ENCODE data around the gene GPR146. TPM values are rescaled to one million over a fixed set of nuclear protein-coding genes. Genes with fewer than 3 reads are reported as not detected.

Gene GPR146
- total RNA-seq, 1 experiment from 2014 or later = 1.8 TPM

GRCh38 chr7:1080921-1081255 is 36.5 kb downstream of the GPR146 start:
- intact Hi-C loops (cut with micrococcal nuclease; ENCODE audit: unreplicated experiment) = no loop called here
- POLR2A ChIA-PET = no interaction called here
- no TSS peak for BruUV-seq (replicated peaks)
- H3K9me3 Mint-ChIP-seq (ENCODE audit: unreplicated experiment) = no peaks in the 10 kb centered on the region
- H3K9me3 ChIP-seq = no peaks in the 10 kb centered on the region
- no peaks in the 10 kb centered on the region for H3K36me3 ChIP-seq (ENCODE audit: control insufficient read depth, insufficient read depth, low read length)
- H3K27me3 ChIP-seq (replicated peaks; ENCODE audit: control insufficient read depth, insufficient read depth, low read length) = no peaks in the 10 kb centered on the region
- H3K27me3 Mint-ChIP-seq (ENCODE audit: insufficient read depth, unreplicated experiment) = no peaks in the 10 kb centered on the region
- H3K4me3 ChIP-seq (ENCODE audit: low read depth, low read length) = no peak overlapping the region
- no peaks in the 10 kb centered on the region for H3K4me1 Mint-ChIP-seq (ENCODE audit: low read depth, unreplicated experiment)
- no peak for TF ChIP-seq CTCF (IDR thresholded peaks at IDR 0.05; ENCODE audit: insufficient read depth in 1 of 2, low read depth in 1 of 2, low read length in 1 of 2, severe bottlenecking in 1 of 2, unreplicated experiment in 1 of 2)
- no peaks in the 10 kb centered on the region for H3K4me1 ChIP-seq
- H3K36me3 Mint-ChIP-seq (ENCODE audit: insufficient read depth, unreplicated experiment) = peaks cover 3% of the 10 kb centered on the region
- no peak overlapping the region for H3K27ac Mint-ChIP-seq (ENCODE audit: unreplicated experiment)
- no peak for DNase-seq
- CTCF ChIA-PET = no interaction called here
- no peak overlapping the region for H3K4me3 Mint-ChIP-seq (ENCODE audit: unreplicated experiment)

GRCh38 chr7:1081336-1081735 is 37.0 kb downstream of the GPR146 start:
- Mint-ChIP-seq H3K9me3 (ENCODE audit: unreplicated experiment) (no peaks in the 10 kb centered on the region), H3K4me3 (ENCODE audit: unreplicated experiment) (no peak overlapping the region), H3K27ac (ENCODE audit: unreplicated experiment) (no peak overlapping the region), H3K36me3 (ENCODE audit: insufficient read depth, unreplicated experiment) (no peaks in the 10 kb centered on the region), H3K27me3 (ENCODE audit: insufficient read depth, unreplicated experiment) (no peaks in the 10 kb centered on the region), H3K4me1 (ENCODE audit: low read depth, unreplicated experiment) (no peaks in the 10 kb centered on the region)
- H3K27me3 ChIP-seq (replicated peaks; ENCODE audit: control insufficient read depth, insufficient read depth, low read length) = no peaks in the 10 kb centered on the region
- DNase-seq = no peak
- H3K36me3 ChIP-seq (ENCODE audit: control insufficient read depth, insufficient read depth, low read length) = no peaks in the 10 kb centered on the region
- TF ChIP-seq CTCF (IDR thresholded peaks at IDR 0.05; ENCODE audit: insufficient read depth in 1 of 2, low read depth in 1 of 2, low read length in 1 of 2, severe bottlenecking in 1 of 2, unreplicated experiment in 1 of 2) = no peak
- intact Hi-C loops (cut with micrococcal nuclease; ENCODE audit: unreplicated experiment) = no loop called here
- no peaks in the 10 kb centered on the region for H3K9me3 ChIP-seq
- ChIA-PET CTCF (no interaction called here), POLR2A (no interaction called here)
- no peaks in the 10 kb centered on the region for H3K4me1 ChIP-seq
- BruUV-seq (replicated peaks) = no TSS peak
- no peak overlapping the region for H3K4me3 ChIP-seq (ENCODE audit: low read depth, low read length)

- no peaks in the 10 kb centered on the region for H3K4me1 ChIP-seq
- TF ChIP-seq CTCF (IDR thresholded peaks at IDR 0.05; ENCODE audit: insufficient read depth in 1 of 2, low read depth in 1 of 2, low read length in 1 of 2, severe bottlenecking in 1 of 2, unreplicated experiment in 1 of 2) = no peak
- H3K4me1 Mint-ChIP-seq (ENCODE audit: low read depth, unreplicated experiment) = no peaks in the 10 kb centered on the region
- intact Hi-C loops (cut with micrococcal nuclease; ENCODE audit: unreplicated experiment) = no loop called here
- H3K27ac Mint-ChIP-seq (ENCODE audit: unreplicated experiment) = no peak overlapping the region
- H3K4me3 ChIP-seq (ENCODE audit: low read depth, low read length) = no peak overlapping the region
- no peaks in the 10 kb centered on the region for H3K27me3 ChIP-seq (replicated peaks; ENCODE audit: control insufficient read depth, insufficient read depth, low read length)
- no peaks in the 10 kb centered on the region for H3K36me3 ChIP-seq (ENCODE audit: control insufficient read depth, insufficient read depth, low read length)
- H3K36me3 Mint-ChIP-seq (ENCODE audit: insufficient read depth, unreplicated experiment) = no peaks in the 10 kb centered on the region
- H3K27me3 Mint-ChIP-seq (ENCODE audit: insufficient read depth, unreplicated experiment) = no peaks in the 10 kb centered on the region
- no peaks in the 10 kb centered on the region for H3K9me3 ChIP-seq
- no TSS peak for BruUV-seq (replicated peaks)
- ChIA-PET CTCF (no interaction called here), POLR2A (no interaction called here)
- no peak for DNase-seq
- no peaks in the 10 kb centered on the region for H3K9me3 Mint-ChIP-seq (ENCODE audit: unreplicated experiment)
- no peak overlapping the region for H3K4me3 Mint-ChIP-seq (ENCODE audit: unreplicated experiment)
These were observed 37.6 kb downstream of the GPR146 start for GRCh38 chr7:1081931-1082401.
